Measurements from ENCODE around the gene TMEM259.

DNA sequence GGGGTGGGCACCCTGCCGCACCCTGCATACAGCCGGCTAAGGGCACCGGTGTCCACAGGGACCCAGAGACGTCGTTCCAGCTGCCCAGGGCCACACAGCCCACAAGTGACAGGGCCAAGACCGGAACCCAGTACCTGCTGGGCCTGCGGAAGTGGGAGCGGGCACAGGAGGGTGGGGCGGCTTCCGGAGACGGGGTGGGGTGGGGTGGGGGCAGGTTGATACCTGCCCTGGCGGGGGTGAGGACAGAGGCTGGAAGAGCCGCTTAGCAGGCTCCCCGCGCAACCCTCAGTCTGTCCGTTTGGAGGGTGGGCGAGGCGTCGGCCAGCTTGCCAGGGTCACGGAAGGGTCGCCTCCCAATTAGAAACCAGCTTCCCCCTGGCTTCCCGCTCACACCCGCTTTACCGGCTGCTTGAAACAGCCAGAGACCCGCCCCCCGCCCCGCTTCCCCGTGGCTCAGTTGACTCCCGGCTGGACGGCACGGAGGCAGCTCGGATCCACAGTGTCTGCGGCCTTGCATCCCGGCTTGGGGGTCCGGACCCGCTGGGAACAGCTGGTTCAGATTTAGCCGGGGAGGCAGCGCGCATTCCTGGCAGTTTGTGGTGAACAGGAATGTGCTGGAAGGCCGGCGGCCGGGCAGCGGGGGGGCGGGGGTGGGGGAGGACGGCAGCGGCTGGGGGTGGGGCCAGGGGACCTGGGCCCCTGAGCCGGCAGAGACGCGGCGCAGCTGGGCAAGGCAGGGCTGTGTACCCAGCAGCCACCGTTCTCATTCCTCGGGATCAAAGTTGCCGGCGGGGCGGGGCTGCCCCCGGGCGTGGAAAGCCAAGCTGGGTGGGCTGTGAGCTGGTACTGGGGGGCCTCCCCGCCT lies 7.4 kb upstream of the TMEM259 start:
- TF ChIP-seq GTF2F1 (IDR thresholded peaks at IDR 0.05; ENCODE audit: borderline replicate concordance, low read depth, low read length) (no peak), SIRT6 (IDR thresholded peaks at IDR 0.05; ENCODE audit: low read length) (no peak), SRF (IDR thresholded peaks at IDR 0.05; ENCODE audit: low read depth, low read length) (0 out of 2 replicates have a peak, but pooled peaks have one; percentile 10), EZH2 (IDR thresholded peaks at IDR 0.05; ENCODE audit: low read depth, low read length, severe bottlenecking) (no peak), RXRA (IDR thresholded peaks at IDR 0.05; ENCODE audit: insufficient read depth, low read depth, low read length) (no peak), TAF1 (IDR thresholded peaks at IDR 0.05; ENCODE audit: low read depth, low read length) (no peak; the same call in none of the 2 replicates), POLR2AphosphoS5 (IDR thresholded peaks at IDR 0.05; ENCODE audit: low read depth, low read length) (peak; percentile 89), CHD2 (IDR thresholded peaks at IDR 0.05; ENCODE audit: low read length) (no peak), POLR2A (IDR thresholded peaks at IDR 0.05; ENCODE audit: control extremely low read depth in 1 of 2, low read depth in 2 of 2, low read length in 2 of 2) (peak; percentile 22 to 74), JUND (IDR thresholded peaks at IDR 0.05; ENCODE audit: low read length) (no peak)
- TF ChIP-seq, protein P1, sequence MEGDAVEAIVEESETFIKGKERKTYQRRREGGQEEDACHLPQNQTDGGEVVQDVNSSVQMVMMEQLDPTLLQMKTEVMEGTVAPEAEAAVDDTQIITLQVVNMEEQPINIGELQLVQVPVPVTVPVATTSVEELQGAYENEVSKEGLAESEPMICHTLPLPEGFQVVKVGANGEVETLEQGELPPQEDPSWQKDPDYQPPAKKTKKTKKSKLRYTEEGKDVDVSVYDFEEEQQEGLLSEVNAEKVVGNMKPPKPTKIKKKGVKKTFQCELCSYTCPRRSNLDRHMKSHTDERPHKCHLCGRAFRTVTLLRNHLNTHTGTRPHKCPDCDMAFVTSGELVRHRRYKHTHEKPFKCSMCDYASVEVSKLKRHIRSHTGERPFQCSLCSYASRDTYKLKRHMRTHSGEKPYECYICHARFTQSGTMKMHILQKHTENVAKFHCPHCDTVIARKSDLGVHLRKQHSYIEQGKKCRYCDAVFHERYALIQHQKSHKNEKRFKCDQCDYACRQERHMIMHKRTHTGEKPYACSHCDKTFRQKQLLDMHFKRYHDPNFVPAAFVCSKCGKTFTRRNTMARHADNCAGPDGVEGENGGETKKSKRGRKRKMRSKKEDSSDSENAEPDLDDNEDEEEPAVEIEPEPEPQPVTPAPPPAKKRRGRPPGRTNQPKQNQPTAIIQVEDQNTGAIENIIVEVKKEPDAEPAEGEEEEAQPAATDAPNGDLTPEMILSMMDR (IDR thresholded peaks at IDR 0.05; ENCODE audit: control extremely low read depth in 1 of 3, insufficient read depth in 1 of 3, low read depth in 1 of 3, low read length in 3 of 3): no peak

Data from H1 (cell line).